HEK293 (cell line): ENCODE measurements around the gene SNX2.

Experiments
- CTCF ChIA-PET: fragments of 350-600 bp; formaldehyde crosslinking; extraction: SDS; loops from one replicate; lab custom pipeline; 2021; ENCODE audit warnings: antibody characterized with exemption; lab: Yijun Ruan, JAX
- POLR2A ChIA-PET: fragments of 300-600 bp; formaldehyde crosslinking; extraction: SDS; loops from one replicate; lab custom pipeline; 2020; ENCODE audit warnings: antibody characterized with exemption, inconsistent platforms; lab: Yijun Ruan, JAX
- H3K27ac ChIP-seq: fragments of 200-500 bp; sonication (Bioruptor generic); 2 replicates; pipeline ENCODE4 v1.5.1; 2014; ENCODE audit warnings: low read depth, low read length, control low read depth, inconsistent platforms; ENCODE audit errors: extremely low read depth
- H3K36me3 ChIP-seq, 2 experiments: fragments of 200-500 bp in 1 of 2; sonication (Bioruptor generic) in 1 of 2; 1 replicate in 1 of 2; 2 replicates in 1 of 2; pipeline ENCODE4 v1.5.1; 2014 to 2017; ENCODE audit warnings: inconsistent platforms in 2 of 2, low read length in 2 of 2; ENCODE audit not compliant: control insufficient read depth in 2 of 2, insufficient read depth in 1 of 2
- H3K4me1 ChIP-seq: fragments of 200-500 bp; sonication (Bioruptor generic); 2 replicates; pipeline ENCODE4 v1.5.1; 2014; ENCODE audit warnings: mild to moderate bottlenecking, low read length, inconsistent platforms; ENCODE audit not compliant: control insufficient read depth, insufficient read depth
- H3K4me3 ChIP-seq: 2 replicates; pipeline ENCODE4 v1.5.1; 2011; ENCODE audit warnings: low read depth, mild to moderate bottlenecking, control low read depth, low read length, moderate library complexity
- H3K9me3 ChIP-seq: fragments of 200-500 bp; sonication (Bioruptor generic); 2 replicates; pipeline ENCODE4 v1.5.1; 2014; ENCODE audit warnings: low read depth, low read length, inconsistent platforms; ENCODE audit not compliant: control insufficient read depth, insufficient read depth
- YY1 ChIP-seq: fragments of 450-650 bp; formaldehyde crosslinking; IDR thresholded peaks from 2 replicates; pipeline ENCODE4 v1.5.1; 2018; ENCODE audit warnings: missing biosample characterization, missing genetic modification characterization
- ZFP37 ChIP-seq: fragments of 450-650 bp; formaldehyde crosslinking; IDR thresholded peaks from 2 replicates; pipeline ENCODE4 v1.5.1; 2016; ENCODE audit warnings: missing biosample characterization, missing genetic modification characterization
- ZNF184 ChIP-seq: fragments of 450-650 bp; IDR thresholded peaks from 2 replicates; pipeline ENCODE4 v1.5.1; 2018; ENCODE audit warnings: missing biosample characterization, mild to moderate bottlenecking, missing genetic modification characterization
- ZNF2 ChIP-seq: fragments of 450-650 bp; formaldehyde crosslinking; IDR thresholded peaks from 2 replicates; pipeline ENCODE4 v1.5.1; 2016; ENCODE audit warnings: missing biosample characterization, missing genetic modification characterization
- ZNF211 ChIP-seq: fragments of 450-650 bp; formaldehyde crosslinking; IDR thresholded peaks from 2 replicates; pipeline ENCODE4 v1.5.1; 2016; ENCODE audit warnings: low read depth, missing biosample characterization, missing genetic modification characterization
- ZNF335 ChIP-seq: fragments of 450-650 bp; formaldehyde crosslinking; conservative IDR thresholded peaks from 2 replicates; pipeline ENCODE4 v1.5.1; 2016; ENCODE audit warnings: missing biosample characterization, missing genetic modification characterization
- ZNF366 ChIP-seq: fragments of 450-650 bp; formaldehyde crosslinking; conservative IDR thresholded peaks from 2 replicates; pipeline ENCODE4 v1.5.1; 2016; ENCODE audit warnings: missing biosample characterization, missing genetic modification characterization
- ZNF404 ChIP-seq: fragments of 450-650 bp; formaldehyde crosslinking; IDR thresholded peaks from 2 replicates; pipeline ENCODE4 v1.5.1; 2017; ENCODE audit warnings: missing biosample characterization, missing genetic modification characterization
- ZNF558 ChIP-seq: fragments of 450-650 bp; formaldehyde crosslinking; IDR thresholded peaks from 2 replicates; pipeline ENCODE4 v1.5.1; 2016; ENCODE audit warnings: missing biosample characterization, missing genetic modification characterization
- ZNF600 ChIP-seq: fragments of 450-650 bp; formaldehyde crosslinking; IDR thresholded peaks from 2 replicates; pipeline ENCODE4 v1.5.1; 2016; ENCODE audit warnings: missing biosample characterization, missing genetic modification characterization
- ZNF777 ChIP-seq: fragments of 450-650 bp; formaldehyde crosslinking; IDR thresholded peaks from 2 replicates; pipeline ENCODE4 v1.5.1; 2017; ENCODE audit warnings: missing biosample characterization, missing genetic modification characterization, borderline replicate concordance
- ZSCAN16 ChIP-seq: fragments of 450-650 bp; formaldehyde crosslinking; IDR thresholded peaks from 2 replicates; pipeline ENCODE4 v1.5.1; 2016; ENCODE audit warnings: missing biosample characterization, missing genetic modification characterization
- TF ChIP-seq, protein P1 (sequence below): fragments of 450-650 bp; formaldehyde crosslinking; conservative IDR thresholded peaks from 2 replicates; pipeline ENCODE4 v1.5.1; 2016; ENCODE audit warnings: low read depth, missing biosample characterization, missing genetic modification characterization
- TF ChIP-seq, protein P2 (sequence below): fragments of 450-650 bp; formaldehyde crosslinking; IDR thresholded peaks from 2 replicates; pipeline ENCODE4 v1.5.1; 2016; ENCODE audit warnings: missing biosample characterization, missing genetic modification characterization
- TF ChIP-seq, protein P3 (sequence below): fragments of 450-650 bp; formaldehyde crosslinking; IDR thresholded peaks from 2 replicates; pipeline ENCODE4 v1.5.1; 2017; ENCODE audit warnings: missing biosample characterization, missing genetic modification characterization
- TF ChIP-seq, protein P4 (sequence below): fragments of 450-650 bp; IDR thresholded peaks from 2 replicates; pipeline ENCODE4 v1.5.1; 2018; ENCODE audit warnings: missing biosample characterization, missing genetic modification characterization
- TF ChIP-seq, protein P5 (sequence below): fragments of 450-650 bp; formaldehyde crosslinking; IDR thresholded peaks from 2 replicates; pipeline ENCODE4 v1.5.1; 2017; ENCODE audit warnings: missing biosample characterization, missing genetic modification characterization
- TF ChIP-seq, protein P6 (sequence below): fragments of 450-650 bp; formaldehyde crosslinking; IDR thresholded peaks from 2 replicates; pipeline ENCODE4 v1.5.1; 2016; ENCODE audit warnings: missing biosample characterization, missing genetic modification characterization, low read depth
- TF ChIP-seq, protein P7 (sequence below): fragments of 450-650 bp; formaldehyde crosslinking; IDR thresholded peaks from 2 replicates; pipeline ENCODE4 v1.5.1; 2016; ENCODE audit warnings: missing biosample characterization, missing genetic modification characterization

The SNX2 gene

DNA sequence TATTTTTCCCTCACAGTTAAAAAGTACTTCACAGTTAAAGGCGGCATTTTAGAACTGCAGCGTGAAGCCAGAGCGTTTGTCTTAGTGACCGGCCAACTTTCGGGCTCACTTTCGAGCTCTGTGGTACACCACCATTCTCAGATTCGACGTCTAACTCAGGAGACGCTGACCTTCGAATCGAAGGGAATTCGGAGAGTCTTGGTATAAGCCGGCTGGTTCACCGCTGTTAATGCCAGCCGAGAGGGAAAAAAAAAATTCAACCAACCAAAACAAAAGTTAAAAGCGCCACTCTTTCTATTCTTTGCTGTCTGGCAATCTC, 70.0 kb downstream of the SNX2 start:
- H3K36me3 ChIP-seq: no peaks in the 10 kb centered on the region
- CTCF ChIA-PET: interaction anchor here (0.6 to 1.2 kb wide), 4 partner anchors 52 to 329 kb away, joined by 3 read pairs; no protein-coding TSS in a partner anchor
- H3K9me3 ChIP-seq: no peaks in the 10 kb centered on the region
- TF ChIP-seq, protein P1, sequence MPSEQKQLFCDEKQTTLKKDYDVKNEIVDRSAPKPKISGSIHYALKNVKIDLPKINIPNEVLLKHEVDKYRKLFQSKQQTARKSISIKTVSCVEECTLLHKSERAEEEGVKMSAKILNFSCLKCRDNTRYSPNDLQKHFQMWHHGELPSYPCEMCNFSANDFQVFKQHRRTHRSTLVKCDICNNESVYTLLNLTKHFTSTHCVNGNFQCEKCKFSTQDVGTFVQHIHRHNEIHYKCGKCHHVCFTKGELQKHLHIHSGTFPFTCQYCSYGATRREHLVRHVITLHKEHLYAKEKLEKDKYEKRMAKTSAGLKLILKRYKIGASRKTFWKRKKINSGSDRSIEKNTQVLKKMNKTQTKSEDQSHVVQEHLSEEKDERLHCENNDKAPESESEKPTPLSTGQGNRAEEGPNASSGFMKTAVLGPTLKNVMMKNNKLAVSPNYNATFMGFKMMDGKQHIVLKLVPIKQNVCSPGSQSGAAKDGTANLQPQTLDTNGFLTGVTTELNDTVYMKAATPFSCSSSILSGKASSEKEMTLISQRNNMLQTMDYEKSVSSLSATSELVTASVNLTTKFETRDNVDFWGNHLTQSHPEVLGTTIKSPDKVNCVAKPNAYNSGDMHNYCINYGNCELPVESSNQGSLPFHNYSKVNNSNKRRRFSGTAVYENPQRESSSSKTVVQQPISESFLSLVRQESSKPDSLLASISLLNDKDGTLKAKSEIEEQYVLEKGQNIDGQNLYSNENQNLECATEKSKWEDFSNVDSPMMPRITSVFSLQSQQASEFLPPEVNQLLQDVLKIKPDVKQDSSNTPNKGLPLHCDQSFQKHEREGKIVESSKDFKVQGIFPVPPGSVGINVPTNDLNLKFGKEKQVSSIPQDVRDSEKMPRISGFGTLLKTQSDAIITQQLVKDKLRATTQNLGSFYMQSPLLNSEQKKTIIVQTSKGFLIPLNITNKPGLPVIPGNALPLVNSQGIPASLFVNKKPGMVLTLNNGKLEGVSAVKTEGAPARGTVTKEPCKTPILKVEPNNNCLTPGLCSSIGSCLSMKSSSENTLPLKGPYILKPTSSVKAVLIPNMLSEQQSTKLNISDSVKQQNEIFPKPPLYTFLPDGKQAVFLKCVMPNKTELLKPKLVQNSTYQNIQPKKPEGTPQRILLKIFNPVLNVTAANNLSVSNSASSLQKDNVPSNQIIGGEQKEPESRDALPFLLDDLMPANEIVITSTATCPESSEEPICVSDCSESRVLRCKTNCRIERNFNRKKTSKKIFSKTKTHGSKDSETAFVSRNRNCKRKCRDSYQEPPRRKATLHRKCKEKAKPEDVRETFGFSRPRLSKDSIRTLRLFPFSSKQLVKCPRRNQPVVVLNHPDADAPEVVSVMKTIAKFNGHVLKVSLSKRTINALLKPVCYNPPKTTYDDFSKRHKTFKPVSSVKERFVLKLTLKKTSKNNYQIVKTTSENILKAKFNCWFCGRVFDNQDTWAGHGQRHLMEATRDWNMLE (tag by site-specific recombination): no peak
- no peak for TF ChIP-seq ZNF211
- no peak for TF ChIP-seq ZNF600 (tag by site-specific recombination)
- TF ChIP-seq ZNF366 (tag by site-specific recombination): no peak
- TF ChIP-seq ZNF777: peak; percentile 64; the same call in 1 of the 2 replicates
- TF ChIP-seq, protein P2, sequence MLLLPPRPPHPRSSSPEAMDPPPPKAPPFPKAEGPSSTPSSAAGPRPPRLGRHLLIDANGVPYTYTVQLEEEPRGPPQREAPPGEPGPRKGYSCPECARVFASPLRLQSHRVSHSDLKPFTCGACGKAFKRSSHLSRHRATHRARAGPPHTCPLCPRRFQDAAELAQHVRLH (tag by site-specific recombination): no peak
- TF ChIP-seq, protein P3, sequence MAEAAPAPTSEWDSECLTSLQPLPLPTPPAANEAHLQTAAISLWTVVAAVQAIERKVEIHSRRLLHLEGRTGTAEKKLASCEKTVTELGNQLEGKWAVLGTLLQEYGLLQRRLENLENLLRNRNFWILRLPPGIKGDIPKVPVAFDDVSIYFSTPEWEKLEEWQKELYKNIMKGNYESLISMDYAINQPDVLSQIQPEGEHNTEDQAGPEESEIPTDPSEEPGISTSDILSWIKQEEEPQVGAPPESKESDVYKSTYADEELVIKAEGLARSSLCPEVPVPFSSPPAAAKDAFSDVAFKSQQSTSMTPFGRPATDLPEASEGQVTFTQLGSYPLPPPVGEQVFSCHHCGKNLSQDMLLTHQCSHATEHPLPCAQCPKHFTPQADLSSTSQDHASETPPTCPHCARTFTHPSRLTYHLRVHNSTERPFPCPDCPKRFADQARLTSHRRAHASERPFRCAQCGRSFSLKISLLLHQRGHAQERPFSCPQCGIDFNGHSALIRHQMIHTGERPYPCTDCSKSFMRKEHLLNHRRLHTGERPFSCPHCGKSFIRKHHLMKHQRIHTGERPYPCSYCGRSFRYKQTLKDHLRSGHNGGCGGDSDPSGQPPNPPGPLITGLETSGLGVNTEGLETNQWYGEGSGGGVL: no peak
- TF ChIP-seq ZNF184: no peak
- TF ChIP-seq, protein P4, sequence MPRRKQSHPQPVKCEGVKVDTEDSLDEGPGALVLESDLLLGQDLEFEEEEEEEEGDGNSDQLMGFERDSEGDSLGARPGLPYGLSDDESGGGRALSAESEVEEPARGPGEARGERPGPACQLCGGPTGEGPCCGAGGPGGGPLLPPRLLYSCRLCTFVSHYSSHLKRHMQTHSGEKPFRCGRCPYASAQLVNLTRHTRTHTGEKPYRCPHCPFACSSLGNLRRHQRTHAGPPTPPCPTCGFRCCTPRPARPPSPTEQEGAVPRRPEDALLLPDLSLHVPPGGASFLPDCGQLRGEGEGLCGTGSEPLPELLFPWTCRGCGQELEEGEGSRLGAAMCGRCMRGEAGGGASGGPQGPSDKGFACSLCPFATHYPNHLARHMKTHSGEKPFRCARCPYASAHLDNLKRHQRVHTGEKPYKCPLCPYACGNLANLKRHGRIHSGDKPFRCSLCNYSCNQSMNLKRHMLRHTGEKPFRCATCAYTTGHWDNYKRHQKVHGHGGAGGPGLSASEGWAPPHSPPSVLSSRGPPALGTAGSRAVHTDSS (tag by site-specific recombination): no peak
- no peak for TF ChIP-seq ZSCAN16 (tag by site-specific recombination)
- peak; percentile 97 for TF ChIP-seq ZNF335 (tag by site-specific recombination)
- TF ChIP-seq ZNF404 (tag by site-specific recombination): no peak
- TF ChIP-seq ZNF558 (tag by site-specific recombination): no peak
- TF ChIP-seq ZNF2 (tag by site-specific recombination): 0 out of 2 replicates have a peak, but pooled peaks have one; percentile 14
- TF ChIP-seq, protein P5, sequence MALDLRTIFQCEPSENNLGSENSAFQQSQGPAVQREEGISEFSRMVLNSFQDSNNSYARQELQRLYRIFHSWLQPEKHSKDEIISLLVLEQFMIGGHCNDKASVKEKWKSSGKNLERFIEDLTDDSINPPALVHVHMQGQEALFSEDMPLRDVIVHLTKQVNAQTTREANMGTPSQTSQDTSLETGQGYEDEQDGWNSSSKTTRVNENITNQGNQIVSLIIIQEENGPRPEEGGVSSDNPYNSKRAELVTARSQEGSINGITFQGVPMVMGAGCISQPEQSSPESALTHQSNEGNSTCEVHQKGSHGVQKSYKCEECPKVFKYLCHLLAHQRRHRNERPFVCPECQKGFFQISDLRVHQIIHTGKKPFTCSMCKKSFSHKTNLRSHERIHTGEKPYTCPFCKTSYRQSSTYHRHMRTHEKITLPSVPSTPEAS (tag by site-specific recombination): no peak
- peak; percentile 34; the same call in 1 of the 2 replicates for TF ChIP-seq YY1
- TF ChIP-seq, protein P6, sequence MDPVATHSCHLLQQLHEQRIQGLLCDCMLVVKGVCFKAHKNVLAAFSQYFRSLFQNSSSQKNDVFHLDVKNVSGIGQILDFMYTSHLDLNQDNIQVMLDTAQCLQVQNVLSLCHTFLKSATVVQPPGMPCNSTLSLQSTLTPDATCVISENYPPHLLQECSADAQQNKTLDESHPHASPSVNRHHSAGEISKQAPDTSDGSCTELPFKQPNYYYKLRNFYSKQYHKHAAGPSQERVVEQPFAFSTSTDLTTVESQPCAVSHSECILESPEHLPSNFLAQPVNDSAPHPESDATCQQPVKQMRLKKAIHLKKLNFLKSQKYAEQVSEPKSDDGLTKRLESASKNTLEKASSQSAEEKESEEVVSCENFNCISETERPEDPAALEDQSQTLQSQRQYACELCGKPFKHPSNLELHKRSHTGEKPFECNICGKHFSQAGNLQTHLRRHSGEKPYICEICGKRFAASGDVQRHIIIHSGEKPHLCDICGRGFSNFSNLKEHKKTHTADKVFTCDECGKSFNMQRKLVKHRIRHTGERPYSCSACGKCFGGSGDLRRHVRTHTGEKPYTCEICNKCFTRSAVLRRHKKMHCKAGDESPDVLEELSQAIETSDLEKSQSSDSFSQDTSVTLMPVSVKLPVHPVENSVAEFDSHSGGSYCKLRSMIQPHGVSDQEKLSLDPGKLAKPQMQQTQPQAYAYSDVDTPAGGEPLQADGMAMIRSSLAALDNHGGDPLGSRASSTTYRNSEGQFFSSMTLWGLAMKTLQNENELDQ (tag by site-specific recombination): no peak
- TF ChIP-seq, protein P7, sequence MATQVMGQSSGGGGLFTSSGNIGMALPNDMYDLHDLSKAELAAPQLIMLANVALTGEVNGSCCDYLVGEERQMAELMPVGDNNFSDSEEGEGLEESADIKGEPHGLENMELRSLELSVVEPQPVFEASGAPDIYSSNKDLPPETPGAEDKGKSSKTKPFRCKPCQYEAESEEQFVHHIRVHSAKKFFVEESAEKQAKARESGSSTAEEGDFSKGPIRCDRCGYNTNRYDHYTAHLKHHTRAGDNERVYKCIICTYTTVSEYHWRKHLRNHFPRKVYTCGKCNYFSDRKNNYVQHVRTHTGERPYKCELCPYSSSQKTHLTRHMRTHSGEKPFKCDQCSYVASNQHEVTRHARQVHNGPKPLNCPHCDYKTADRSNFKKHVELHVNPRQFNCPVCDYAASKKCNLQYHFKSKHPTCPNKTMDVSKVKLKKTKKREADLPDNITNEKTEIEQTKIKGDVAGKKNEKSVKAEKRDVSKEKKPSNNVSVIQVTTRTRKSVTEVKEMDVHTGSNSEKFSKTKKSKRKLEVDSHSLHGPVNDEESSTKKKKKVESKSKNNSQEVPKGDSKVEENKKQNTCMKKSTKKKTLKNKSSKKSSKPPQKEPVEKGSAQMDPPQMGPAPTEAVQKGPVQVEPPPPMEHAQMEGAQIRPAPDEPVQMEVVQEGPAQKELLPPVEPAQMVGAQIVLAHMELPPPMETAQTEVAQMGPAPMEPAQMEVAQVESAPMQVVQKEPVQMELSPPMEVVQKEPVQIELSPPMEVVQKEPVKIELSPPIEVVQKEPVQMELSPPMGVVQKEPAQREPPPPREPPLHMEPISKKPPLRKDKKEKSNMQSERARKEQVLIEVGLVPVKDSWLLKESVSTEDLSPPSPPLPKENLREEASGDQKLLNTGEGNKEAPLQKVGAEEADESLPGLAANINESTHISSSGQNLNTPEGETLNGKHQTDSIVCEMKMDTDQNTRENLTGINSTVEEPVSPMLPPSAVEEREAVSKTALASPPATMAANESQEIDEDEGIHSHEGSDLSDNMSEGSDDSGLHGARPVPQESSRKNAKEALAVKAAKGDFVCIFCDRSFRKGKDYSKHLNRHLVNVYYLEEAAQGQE (tag by site-specific recombination): no peak
- TF ChIP-seq ZFP37: 0 out of 2 replicates have a peak, but pooled peaks have one; percentile 24
- TF ChIP-seq, all 188 proteins: peak for 5
- peak overlapping the region; percentile 77; the same call in 1 of the 2 replicates for H3K27ac ChIP-seq
- H3K4me3 ChIP-seq: peak overlapping the region; percentile 72
- no peaks in the 10 kb centered on the region for H3K4me1 ChIP-seq
- POLR2A ChIA-PET: interaction anchor here (0.7 to 0.9 kb wide), 2 partner anchors 15 to 141 kb away, joined by 3 read pairs; no protein-coding TSS in a partner anchor
